WTC11 (cell line): Measurements from ENCODE around the gene ABCB7.

Source experiments
- ZNF232 ChIP-seq: sonication (generic); formaldehyde crosslinking; IDR thresholded peaks from 2 replicates; pipeline ENCODE4 v1.8.0; 2022; ENCODE audit warnings: mild to moderate bottlenecking, missing genetic modification reagents
- TF ChIP-seq, protein P1 (sequence below): sonication (generic); formaldehyde crosslinking; IDR thresholded peaks from 2 replicates; pipeline ENCODE4 v1.8.1; 2022; ENCODE audit warnings: missing genetic modification reagents, borderline replicate concordance
- TF ChIP-seq, protein P2 (sequence below): sonication (generic); formaldehyde crosslinking; IDR thresholded peaks from 2 replicates; pipeline ENCODE4 v1.8.0; 2022; ENCODE audit warnings: mild to moderate bottlenecking, missing genetic modification reagents

DNA sequence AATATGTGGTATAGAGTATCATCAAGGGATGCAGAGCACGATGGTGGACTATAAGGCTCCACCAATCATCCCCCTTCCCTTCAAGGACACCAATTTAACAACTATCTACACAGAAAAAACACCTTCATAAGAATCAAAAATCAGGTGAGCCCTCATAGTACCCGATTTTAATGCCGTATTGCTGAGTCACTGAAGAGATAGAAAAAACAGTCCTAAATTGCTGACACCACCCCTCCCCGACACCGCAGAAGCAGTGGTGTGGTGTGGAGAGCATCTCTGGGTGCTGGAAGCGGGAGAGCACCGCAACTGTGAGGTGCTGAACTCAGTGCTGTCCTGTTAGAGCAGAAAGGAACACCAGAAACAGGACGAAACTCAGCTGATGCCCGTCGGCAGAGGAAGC lies 49.3 kb downstream of the ABCB7 start:
- TF ChIP-seq, protein P1, sequence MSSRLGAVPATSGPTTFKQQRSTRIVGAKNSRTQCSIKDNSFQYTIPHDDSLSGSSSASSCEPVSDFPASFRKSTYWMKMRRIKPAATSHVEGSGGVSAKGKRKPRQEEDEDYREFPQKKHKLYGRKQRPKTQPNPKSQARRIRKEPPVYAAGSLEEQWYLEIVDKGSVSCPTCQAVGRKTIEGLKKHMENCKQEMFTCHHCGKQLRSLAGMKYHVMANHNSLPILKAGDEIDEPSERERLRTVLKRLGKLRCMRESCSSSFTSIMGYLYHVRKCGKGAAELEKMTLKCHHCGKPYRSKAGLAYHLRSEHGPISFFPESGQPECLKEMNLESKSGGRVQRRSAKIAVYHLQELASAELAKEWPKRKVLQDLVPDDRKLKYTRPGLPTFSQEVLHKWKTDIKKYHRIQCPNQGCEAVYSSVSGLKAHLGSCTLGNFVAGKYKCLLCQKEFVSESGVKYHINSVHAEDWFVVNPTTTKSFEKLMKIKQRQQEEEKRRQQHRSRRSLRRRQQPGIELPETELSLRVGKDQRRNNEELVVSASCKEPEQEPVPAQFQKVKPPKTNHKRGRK (CRISPR knock-in tag): no peak
- TF ChIP-seq ZNF232 (CRISPR knock-in tag): no peak
- TF ChIP-seq, protein P2, sequence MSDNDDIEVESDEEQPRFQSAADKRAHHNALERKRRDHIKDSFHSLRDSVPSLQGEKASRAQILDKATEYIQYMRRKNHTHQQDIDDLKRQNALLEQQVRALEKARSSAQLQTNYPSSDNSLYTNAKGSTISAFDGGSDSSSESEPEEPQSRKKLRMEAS (CRISPR knock-in tag): no peak
